Measurements from ENCODE around the gene HECTD3. TPM values are rescaled to one million over a fixed set of nuclear protein-coding genes. Genes with fewer than 3 reads are reported as not detected.
A peak's percentile ranks its signal among the peaks of the same experiment; 100 is the strongest.
"Not testable (repeated sequence)": the region's sequence is repeated elsewhere in the genome, so short reads cannot be mapped to it uniquely, and the experiment has no call there.

HECTD3 gene
- polyA plus RNA-seq, 1 donor from 2014 or later = 9.7 TPM

GRCh38 chr1:44988531-44989156 lies 22.5 kb downstream of the HECTD3 start:
- Histone ChIP-seq H2AFZ (ENCODE audit: low read depth, low read length) (no peak overlapping the region), H3K9me2 (ENCODE audit: insufficient read depth, low read length) (no peaks in the 10 kb centered on the region), H3K9me3 (ENCODE audit: low read length) (no peaks in the 10 kb centered on the region), H3K4me3 (ENCODE audit: low read length) (no peak overlapping the region), H3F3A (ENCODE audit: insufficient read depth, low read length, poor library complexity, severe bottlenecking) (no peaks in the 10 kb centered on the region), H3K36me3 (ENCODE audit: insufficient read depth, low read length) (no peaks in the 10 kb centered on the region), H3K27me3 (ENCODE audit: insufficient read depth, low read depth, low read length) (no peaks in the 10 kb centered on the region), H3K79me2 (replicated peaks; ENCODE audit: insufficient read depth, low read length) (peaks cover 6% of the 10 kb centered on the region), H3K9ac (ENCODE audit: low read length) (no peak overlapping the region), H3K27ac (ENCODE audit: low read length) (no peak overlapping the region), H3K4me2 (ENCODE audit: low read length) (no peak overlapping the region), H4K20me1 (ENCODE audit: insufficient read depth) (no peaks in the 10 kb centered on the region)
- TF ChIP-seq REST (IDR thresholded peaks at IDR 0.05; ENCODE audit: borderline replicate concordance) = no peak
- TF ChIP-seq EZH2 (IDR thresholded peaks at IDR 0.05; ENCODE audit: borderline replicate concordance, insufficient read depth, low read length, poor library complexity, severe bottlenecking) = no peak

- Histone ChIP-seq H3F3A (ENCODE audit: insufficient read depth, low read length, poor library complexity, severe bottlenecking) (no peaks in the 10 kb centered on the region), H3K9me3 (ENCODE audit: low read length) (no peaks in the 10 kb centered on the region), H3K9ac (ENCODE audit: low read length) (peak overlapping the region; percentile 54), H3K79me2 (replicated peaks; ENCODE audit: insufficient read depth, low read length) (peaks cover 6% of the 10 kb centered on the region), H3K9me2 (ENCODE audit: insufficient read depth, low read length) (no peaks in the 10 kb centered on the region), H3K27me3 (ENCODE audit: insufficient read depth, low read depth, low read length) (no peaks in the 10 kb centered on the region), H3K27ac (ENCODE audit: low read length) (no peak overlapping the region), H3K4me3 (ENCODE audit: low read length) (peak overlapping the region; percentile 87), H3K36me3 (ENCODE audit: insufficient read depth, low read length) (no peaks in the 10 kb centered on the region), H3K4me2 (ENCODE audit: low read length) (peak overlapping the region; percentile 71), H4K20me1 (ENCODE audit: insufficient read depth) (no peaks in the 10 kb centered on the region), H2AFZ (ENCODE audit: low read depth, low read length) (peak overlapping the region; percentile 58)
- TF ChIP-seq RAD21 (conservative IDR thresholded peaks at IDR 0.05) (no peak), EZH2 (IDR thresholded peaks at IDR 0.05; ENCODE audit: borderline replicate concordance, insufficient read depth, low read length, poor library complexity, severe bottlenecking) (no peak), MXI1 (conservative IDR thresholded peaks at IDR 0.05; ENCODE audit: poor library complexity, severe bottlenecking) (no peak), SMC3 (conservative IDR thresholded peaks at IDR 0.05; ENCODE audit: poor library complexity) (no peak), POLR2AphosphoS5 (IDR thresholded peaks at IDR 0.05) (no peak), EP300 (conservative IDR thresholded peaks at IDR 0.05; ENCODE audit: poor library complexity, severe bottlenecking) (no peak), CTCF (IDR thresholded peaks at IDR 0.05; ENCODE audit: poor library complexity, severe bottlenecking) (no peak), REST (IDR thresholded peaks at IDR 0.05; ENCODE audit: borderline replicate concordance) (no peak), TAF1 (IDR thresholded peaks at IDR 0.05; ENCODE audit: low read depth) (no peak)
Measured at GRCh38 chr1:44985747-44986359, 25.3 kb downstream of the HECTD3 start.

GRCh38 chr1:44977372-44977771 lies 33.8 kb downstream of the HECTD3 start:
- not testable (repeated sequence) for H3K4me2 ChIP-seq (ENCODE audit: low read length); H3K4me3 ChIP-seq (ENCODE audit: low read length); H3F3A ChIP-seq (ENCODE audit: insufficient read depth, low read length, poor library complexity, severe bottlenecking); H3K9me3 ChIP-seq (ENCODE audit: low read length); H3K9me2 ChIP-seq (ENCODE audit: insufficient read depth, low read length); H4K20me1 ChIP-seq (ENCODE audit: insufficient read depth); H3K79me2 ChIP-seq (replicated peaks; ENCODE audit: insufficient read depth, low read length); H3K36me3 ChIP-seq (ENCODE audit: insufficient read depth, low read length); H3K27ac ChIP-seq (ENCODE audit: low read length); H3K27me3 ChIP-seq (ENCODE audit: insufficient read depth, low read depth, low read length); H3K9ac ChIP-seq (ENCODE audit: low read length); H2AFZ ChIP-seq (ENCODE audit: low read depth, low read length)
